Osteoblast (primary cell): ENCODE data around the gene GALNT2. TPM values are rescaled to one million over a fixed set of nuclear protein-coding genes. Genes with fewer than 3 reads are reported as not detected.

Experiments used
- DNase-seq: peaks from one replicate; pipeline ENCODE4 v3.0.0; 2011; ENCODE audit warnings: low spot score, mixed read lengths; ENCODE audit not compliant: insufficient read length; ENCODE audit errors: missing footprints
- H2AFZ ChIP-seq: 2 replicates; pipeline ENCODE4 v1.6.0; 2011; ENCODE audit warnings: mild to moderate bottlenecking, low read length
- H3K27ac ChIP-seq: 2 replicates; pipeline ENCODE4 v1.5.1; 2011; ENCODE audit warnings: mild to moderate bottlenecking, low read depth, low read length, moderate library complexity
- H3K27me3 ChIP-seq: 2 replicates; pipeline ENCODE4 v1.6.0; 2012; ENCODE audit warnings: mild to moderate bottlenecking, control low read depth, inconsistent platforms, low read length, moderate library complexity; ENCODE audit not compliant: insufficient read depth
- H3K36me3 ChIP-seq: 2 replicates; pipeline ENCODE4 v1.5.1; 2011; ENCODE audit warnings: mild to moderate bottlenecking, low read length, control low read depth, moderate library complexity; ENCODE audit not compliant: insufficient read depth
- H3K4me1 ChIP-seq: 2 replicates; pipeline ENCODE4 v1.5.1; 2011; ENCODE audit warnings: mild to moderate bottlenecking, low read length, control low read depth, moderate library complexity; ENCODE audit not compliant: insufficient read depth
- H3K4me2 ChIP-seq: 2 replicates; pipeline ENCODE4 v1.6.0; 2011; ENCODE audit warnings: mild to moderate bottlenecking, low read length; ENCODE audit not compliant: insufficient read depth
- H3K4me3 ChIP-seq: fragments of 200-600 bp; sonication (generic); 3 replicates; pipeline ENCODE4 v1.5.1; 2012; ENCODE audit warnings: mild to moderate bottlenecking, low read length, inconsistent platforms; ENCODE audit not compliant: insufficient read depth
- H3K79me2 ChIP-seq: 2 replicates; pipeline ENCODE4 v1.6.0; 2012; ENCODE audit warnings: mild to moderate bottlenecking, low read length, control low read depth, inconsistent platforms; ENCODE audit not compliant: insufficient read depth
- H3K9me3 ChIP-seq: 2 replicates; pipeline ENCODE4 v1.5.1; 2011; ENCODE audit warnings: low read depth, low read length, control low read depth
- H4K20me1 ChIP-seq: 2 replicates; pipeline ENCODE4 v1.6.0; 2012; ENCODE audit warnings: mild to moderate bottlenecking, low read length, control low read depth; ENCODE audit not compliant: insufficient read depth
- total RNA-seq: library from RNA; depleted of rRNA; stranded (reverse); fragments of >200 nt; gene quantifications from 2 replicates; pipeline ENCODE4 v1.2.3, GENCODE V29; 2012
- TF ChIP-seq, protein P1 (sequence below): IDR thresholded peaks from 2 replicates; pipeline ENCODE4 v1.5.1; 2011; ENCODE audit warnings: mild to moderate bottlenecking, low read depth, low read length, moderate library complexity; ENCODE audit errors: extremely low read depth

Gene GALNT2
- total RNA-seq, 1 donor = 83.2 TPM

DNA sequence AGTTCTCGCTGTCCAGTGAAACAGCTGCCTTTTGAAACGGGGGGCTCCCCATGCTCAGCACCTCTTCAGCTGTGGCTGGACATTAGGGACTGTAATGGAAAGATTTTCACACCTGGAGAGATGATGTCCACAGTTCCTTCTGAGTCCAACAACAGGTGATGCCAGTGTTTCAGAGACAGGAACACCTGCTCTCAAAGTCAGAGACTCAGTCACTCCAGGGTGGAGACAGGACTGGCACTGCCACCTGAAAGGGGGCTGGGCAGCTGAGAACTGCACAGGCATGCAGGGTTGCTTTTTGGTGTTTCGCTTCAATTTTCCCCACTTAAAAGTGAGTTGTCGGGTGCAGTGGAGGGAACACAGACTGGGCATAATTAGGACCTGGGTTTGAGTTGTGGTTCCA is 124.8 kb downstream of the GALNT2 start:
- Histone ChIP-seq H4K20me1 (peaks cover 41% of the 10 kb centered on the region), H2AFZ (no peak overlapping the region), H3K36me3 (peaks cover 6% of the 10 kb centered on the region), H3K79me2 (peaks cover 88% of the 10 kb centered on the region), H3K27me3 (no peaks in the 10 kb centered on the region), H3K4me3 (no peak overlapping the region), H3K9me3 (no peaks in the 10 kb centered on the region), H3K27ac (no peak overlapping the region), H3K4me1 (peaks cover 8% of the 10 kb centered on the region), H3K4me2 (no peak overlapping the region)
- TF ChIP-seq, protein P1, sequence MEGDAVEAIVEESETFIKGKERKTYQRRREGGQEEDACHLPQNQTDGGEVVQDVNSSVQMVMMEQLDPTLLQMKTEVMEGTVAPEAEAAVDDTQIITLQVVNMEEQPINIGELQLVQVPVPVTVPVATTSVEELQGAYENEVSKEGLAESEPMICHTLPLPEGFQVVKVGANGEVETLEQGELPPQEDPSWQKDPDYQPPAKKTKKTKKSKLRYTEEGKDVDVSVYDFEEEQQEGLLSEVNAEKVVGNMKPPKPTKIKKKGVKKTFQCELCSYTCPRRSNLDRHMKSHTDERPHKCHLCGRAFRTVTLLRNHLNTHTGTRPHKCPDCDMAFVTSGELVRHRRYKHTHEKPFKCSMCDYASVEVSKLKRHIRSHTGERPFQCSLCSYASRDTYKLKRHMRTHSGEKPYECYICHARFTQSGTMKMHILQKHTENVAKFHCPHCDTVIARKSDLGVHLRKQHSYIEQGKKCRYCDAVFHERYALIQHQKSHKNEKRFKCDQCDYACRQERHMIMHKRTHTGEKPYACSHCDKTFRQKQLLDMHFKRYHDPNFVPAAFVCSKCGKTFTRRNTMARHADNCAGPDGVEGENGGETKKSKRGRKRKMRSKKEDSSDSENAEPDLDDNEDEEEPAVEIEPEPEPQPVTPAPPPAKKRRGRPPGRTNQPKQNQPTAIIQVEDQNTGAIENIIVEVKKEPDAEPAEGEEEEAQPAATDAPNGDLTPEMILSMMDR = no peak
- DNase-seq = no peak

DNA sequence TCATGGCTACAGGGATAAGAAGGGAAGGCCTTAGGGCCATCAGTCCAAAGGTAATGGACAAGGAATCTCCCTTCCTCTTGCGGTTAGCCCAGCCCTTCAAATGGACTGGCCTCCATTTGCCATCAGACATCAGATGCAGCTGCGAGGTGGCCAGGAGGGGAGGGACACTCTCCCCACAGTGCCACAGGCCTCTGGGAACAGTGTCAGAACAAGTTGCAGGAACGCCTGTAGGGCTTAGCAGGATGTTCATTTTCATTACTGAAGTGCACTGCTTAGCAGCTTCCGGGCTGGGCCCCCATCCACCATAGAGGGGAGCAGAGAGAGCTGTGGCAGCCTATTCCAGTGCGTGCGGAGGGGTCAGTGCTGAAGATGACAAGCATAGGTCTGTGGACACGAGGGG is 127.5 kb downstream of the GALNT2 start:
- no peaks in the 10 kb centered on the region for H3K9me3 ChIP-seq
- H3K27ac ChIP-seq = no peak overlapping the region
- H3K27me3 ChIP-seq = no peaks in the 10 kb centered on the region
- TF ChIP-seq, protein P1 = no peak
- no peak overlapping the region for H3K4me2 ChIP-seq
- H3K36me3 ChIP-seq = peaks cover 6% of the 10 kb centered on the region
- H4K20me1 ChIP-seq = peaks cover 47% of the 10 kb centered on the region
- peaks cover 76% of the 10 kb centered on the region for H3K79me2 ChIP-seq
- peaks cover 8% of the 10 kb centered on the region for H3K4me1 ChIP-seq
- no peak overlapping the region for H2AFZ ChIP-seq
- DNase-seq = no peak
- no peak overlapping the region for H3K4me3 ChIP-seq

DNA sequence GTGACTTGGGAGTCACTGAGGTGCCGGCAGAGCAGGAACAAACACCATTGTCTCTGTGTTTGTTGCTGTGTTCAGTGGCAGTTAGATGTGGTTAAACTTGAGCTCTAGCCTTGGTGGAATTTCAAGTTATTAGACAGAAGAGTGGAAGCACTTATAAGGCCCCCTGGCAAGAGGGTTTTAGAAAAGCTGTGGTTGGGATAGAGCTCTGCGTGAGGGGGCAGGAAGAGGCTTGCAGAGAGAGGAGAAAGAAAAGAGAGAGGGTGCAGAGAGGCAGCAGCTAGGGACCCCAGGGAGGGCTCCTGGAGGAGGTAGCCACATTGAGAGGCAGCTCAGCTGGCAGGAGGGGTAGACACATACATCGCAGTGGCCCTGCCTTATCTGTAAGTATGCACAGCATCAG is 128.2 kb downstream of the GALNT2 start:
- H4K20me1 ChIP-seq = peaks cover 44% of the 10 kb centered on the region
- H2AFZ ChIP-seq = no peak overlapping the region
- H3K27ac ChIP-seq = no peak overlapping the region
- no peak overlapping the region for H3K4me2 ChIP-seq
- no peaks in the 10 kb centered on the region for H3K9me3 ChIP-seq
- no peaks in the 10 kb centered on the region for H3K27me3 ChIP-seq
- TF ChIP-seq, protein P1 = no peak
- H3K4me3 ChIP-seq = no peak overlapping the region
- no peak for DNase-seq
- H3K36me3 ChIP-seq = peaks cover 3% of the 10 kb centered on the region
- H3K79me2 ChIP-seq = peaks cover 70% of the 10 kb centered on the region
- H3K4me1 ChIP-seq = peaks cover 8% of the 10 kb centered on the region

DNA sequence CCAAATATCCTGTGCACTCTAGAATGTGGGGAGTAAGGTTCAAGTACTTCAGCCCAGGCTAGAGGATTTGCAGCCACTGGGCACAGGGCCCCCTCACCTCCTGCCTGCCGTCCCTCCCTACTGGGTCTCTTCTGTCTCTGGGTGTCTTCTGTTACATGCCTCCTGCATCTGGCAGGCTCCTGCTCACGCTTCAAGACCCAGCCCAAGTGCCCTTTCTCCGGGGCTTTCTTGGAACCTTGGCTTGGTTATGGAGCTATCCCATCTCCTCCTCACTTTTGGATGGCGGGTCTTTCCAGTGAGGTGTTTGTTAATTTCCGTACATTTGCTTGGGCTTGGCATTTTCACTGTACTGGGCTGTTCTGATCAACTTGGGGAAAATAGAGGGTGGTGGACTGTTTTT is 129.0 kb downstream of the GALNT2 start:
- peaks cover 3% of the 10 kb centered on the region for H3K36me3 ChIP-seq
- no peak overlapping the region for H3K27ac ChIP-seq
- peaks cover 52% of the 10 kb centered on the region for H4K20me1 ChIP-seq
- TF ChIP-seq, protein P1 = no peak
- H3K9me3 ChIP-seq = no peaks in the 10 kb centered on the region
- H3K4me3 ChIP-seq = no peak overlapping the region
- peaks cover 2% of the 10 kb centered on the region for H3K4me1 ChIP-seq
- H2AFZ ChIP-seq = no peak overlapping the region
- H3K27me3 ChIP-seq = no peaks in the 10 kb centered on the region
- no peak overlapping the region for H3K4me2 ChIP-seq
- peaks cover 69% of the 10 kb centered on the region for H3K79me2 ChIP-seq
- peak; percentile 39 for DNase-seq
